Fibroblast of pulmonary artery (primary cell): Measurements from ENCODE around the gene PLIN5.
"Not testable (repeated sequence)": the region's sequence is repeated elsewhere in the genome, so short reads cannot be mapped to it uniquely, and the experiment has no call there.

ENCODE experiments used
- DNase-seq: peaks from one replicate; pipeline ENCODE4 v3.0.0-alpha.2; 2010; ENCODE audit warnings: low read depth
- H3K4me3 ChIP-seq: replicated peaks from 2 replicates; pipeline ENCODE4 v1.5.1; 2011; ENCODE audit warnings: low read depth, mild to moderate bottlenecking, control low read depth, low read length, moderate library complexity
- CTCF ChIP-seq: IDR thresholded peaks from 2 replicates; pipeline ENCODE4 v1.5.1; 2011; ENCODE audit warnings: mild to moderate bottlenecking, control low read depth, low read length, inconsistent platforms; ENCODE audit errors: missing control alignments

PLIN5 gene

GRCh38 chr19:4533835-4534424, 1.1 kb downstream of the PLIN5 start:
- no peak for TF ChIP-seq CTCF
- no peak for DNase-seq

GRCh38 chr19:4533334-4533733, 1.7 kb downstream of the PLIN5 start:
- TF ChIP-seq CTCF, result no peak
- no peak for DNase-seq
- no peak overlapping the region for H3K4me3 ChIP-seq

More at GRCh38 chr19:4533835-4534424, 1.1 kb downstream of the PLIN5 start:
- no peak overlapping the region for H3K4me3 ChIP-seq

- DNase-seq, result no peak
- no peak for TF ChIP-seq CTCF
- no peak overlapping the region for H3K4me3 ChIP-seq
These were observed 3.4 kb downstream of the PLIN5 start for GRCh38 chr19:4531562-4532165.

- no peak overlapping the region for H3K4me3 ChIP-seq
- TF ChIP-seq CTCF, result no peak
- DNase-seq, result no peak
These were observed 5.0 kb downstream of the PLIN5 start for GRCh38 chr19:4529924-4530522.

- TF ChIP-seq CTCF, result no peak
- no peak for DNase-seq
- H3K4me3 ChIP-seq, result no peak overlapping the region
These were observed 6.2 kb downstream of the PLIN5 start for GRCh38 chr19:4528843-4529242.

GRCh38 chr19:4527377-4527776, 7.6 kb downstream of the PLIN5 start:
- not testable (repeated sequence) for DNase-seq, H3K4me3 ChIP-seq

GRCh38 chr19:4525563-4526002, 9.4 kb downstream of the PLIN5 start:
- H3K4me3 ChIP-seq, result no peak overlapping the region
- DNase-seq, result no peak
- TF ChIP-seq CTCF, result no peak
